Left lung (tissue), 10 donors: ENCODE measurements around the gene MRPL43. TPM values are rescaled to one million over a fixed set of nuclear protein-coding genes. Genes with fewer than 3 reads are reported as not detected.

Source experiments
- ATAC-seq: fragments of 200-7000 bp; cut with Tn5 transposase; one replicate; pipeline ENCODE4 v1.9.1; 2020; ENCODE audit warnings: moderate library complexity
- DNase-seq, 4 donors: peaks; one replicate each; pipeline ENCODE4 v3.0.0-alpha.2; 2013 to 2020
- H3K27ac ChIP-seq, 2 donors: fragments of 200-600 bp; sonication (generic) in 1 of 2; one replicate each; pipeline versions ENCODE4 v1.5.0 to v1.8.0; 2020 to 2021
- H3K27me3 ChIP-seq, 2 donors: fragments of 200-600 bp; sonication (generic) in 1 of 2; one replicate each; pipeline versions ENCODE4 v1.5.0 to v1.8.0; 2020 to 2021
- H3K36me3 ChIP-seq, 2 donors: fragments of 200-600 bp; sonication (generic) in 1 of 2; one replicate each; pipeline versions ENCODE4 v1.5.0 to v1.8.0; 2020 to 2021
- H3K4me1 ChIP-seq, 2 donors: fragments of 200-600 bp; one replicate each; pipeline ENCODE4 v1.8.0; 2021
- H3K4me3 ChIP-seq, 2 donors: fragments of 200-600 bp; sonication (generic) in 1 of 2; one replicate each; pipeline versions ENCODE4 v1.5.0 to v1.8.0; 2020 to 2021; ENCODE audit warnings: mild to moderate bottlenecking in 1 of 2
- H3K9me3 ChIP-seq, 2 donors: fragments of 200-600 bp; sonication (generic) in 1 of 2; one replicate each; pipeline versions ENCODE4 v1.5.0 to v1.8.0; 2020 to 2021
- CTCF ChIP-seq, 2 donors: fragments of 200-600 bp; sonication (generic) in 1 of 2; IDR thresholded peaks; one replicate each; pipeline versions ENCODE4 v1.5.0 to v1.8.0; 2021; ENCODE audit warnings: antibody characterized with exemption in 2 of 2
- intact Hi-C, 2 donors: fragments of 100-400 bp; cut with DNase I; formaldehyde crosslinking; loops; one replicate each; pipeline versions ENCODE4 v1.11.2 to v1.14.2; 2022
- polyA plus RNA-seq, 6 donors: library from polyadenylated mRNA; unstranded; fragments of 120-200 nt; gene quantifications; one replicate each; pipeline ENCODE4 v1.2.1, GENCODE V29; 2013; ENCODE audit not compliant: insufficient read length in 6 of 6
- total RNA-seq, 2 donors: library from RNA; stranded (reverse); fragmentation: NEBNext Ultra II Directional; extraction: Animal tissue kit (Norgen Biotek cat#: 25700); gene quantifications; one replicate each; pipeline ENCODE4 v1.2.1, GENCODE V29; 2021
- donor health status: DM: no; HTN: yes; CAD: no.
- donor health status: DM: no; HTN: no; CAD: no.

Gene MRPL43
- total and polyA plus RNA-seq, 8 donors: 55.0 to 103 (median 82.9) TPM

GRCh38 chr10:100998991-100999741 lies 11.9 kb upstream of the MRPL43 start:
- peaks cover 28 to 52% of the 10 kb centered on the region in 2 donors for H3K4me1 ChIP-seq
- intact Hi-C loops: no loop called here
- H3K27ac ChIP-seq: peak overlapping the region; percentile 94 to 100
- H3K36me3 ChIP-seq: peaks cover 0 to 19% of the 10 kb centered on the region in 2 donors
- peak; percentile 85 to 97 (median 90) for DNase-seq
- no peaks in the 10 kb centered on the region for H3K9me3 ChIP-seq
- H3K27me3 ChIP-seq: no peaks in the 10 kb centered on the region
- peak; percentile 75 for ATAC-seq
- peak; percentile 96 to 99 for TF ChIP-seq CTCF (IDR thresholded peaks at IDR 0.05)
- peak overlapping the region; percentile 60 to 90 for H3K4me3 ChIP-seq

- no peaks in the 10 kb centered on the region for H3K27me3 ChIP-seq
- intact Hi-C loops: no loop called here
- peak overlapping the region; percentile 94 to 100 for H3K27ac ChIP-seq
- peak; percentile 87 to 94 (median 90) for DNase-seq
- H3K36me3 ChIP-seq: peaks cover 0 to 19% of the 10 kb centered on the region in 2 donors
- peak overlapping the region; percentile 60 to 90 for H3K4me3 ChIP-seq
- peaks cover 28 to 52% of the 10 kb centered on the region in 2 donors for H3K4me1 ChIP-seq
- no peak for TF ChIP-seq CTCF (IDR thresholded peaks at IDR 0.05)
- peak; percentile 57 for ATAC-seq
- H3K9me3 ChIP-seq: no peaks in the 10 kb centered on the region
Observed at GRCh38 chr10:100998183-100998990, 11.1 kb upstream of the MRPL43 start.

- no peaks in the 10 kb centered on the region for H3K9me3 ChIP-seq
- peaks cover 0 to 19% of the 10 kb centered on the region in 2 donors for H3K36me3 ChIP-seq
- peak in 3 of 4 donors; percentile 70 to 97 (median 81) for DNase-seq
- no peaks in the 10 kb centered on the region for H3K27me3 ChIP-seq
- peaks cover 27 to 48% of the 10 kb centered on the region in 2 donors for H3K4me1 ChIP-seq
- peak; percentile 88 to 91 for TF ChIP-seq CTCF (IDR thresholded peaks at IDR 0.05)
- H3K4me3 ChIP-seq: peak overlapping the region; percentile 60 to 90
- intact Hi-C loops: no loop called here
- ATAC-seq: peak; percentile 72
- H3K27ac ChIP-seq: peak overlapping the region; percentile 94 to 100
Observed at GRCh38 chr10:100997360-100998182, 10.3 kb upstream of the MRPL43 start.

- TF ChIP-seq CTCF (IDR thresholded peaks at IDR 0.05): no peak
- ATAC-seq (peak; percentile 32), DNase-seq (peak in 1 of 4 donors; percentile 87)
- Histone ChIP-seq H3K4me1 (peaks cover 20 to 42% of the 10 kb centered on the region in 2 donors), H3K9me3 (no peaks in the 10 kb centered on the region), H3K36me3 (peaks cover 0 to 24% of the 10 kb centered on the region in 2 donors), H3K4me3 (peak overlapping the region; percentile 60 to 90), H3K27me3 (no peaks in the 10 kb centered on the region), H3K27ac (peak overlapping the region; percentile 94 to 100)
- intact Hi-C loops: no loop called here
Observed at GRCh38 chr10:100996678-100997359, 9.5 kb upstream of the MRPL43 start.
